B cell (primary cell): ENCODE measurements around the gene TELO2. TPM values are rescaled to one million over a fixed set of nuclear protein-coding genes. Genes with fewer than 3 reads are reported as not detected.

Source experiments
- ATAC-seq: fragments of 200-7000 bp; cut with Tn5 transposase; one replicate; pipeline ENCODE4 v1.10.0; 2021; ENCODE audit warnings: low read depth, mild to moderate bottlenecking, moderate number of reproducible peaks, moderate library complexity
- CTCF ChIA-PET: fragments of 350-600 bp; sonication (Branson Sonifier 250); formaldehyde crosslinking; loops from one replicate; lab custom pipeline; 2021; ENCODE audit warnings: antibody characterized with exemption, inconsistent platforms; lab: Charles Lee
- POLR2A ChIA-PET: fragments of 350-600 bp; sonication (Branson Sonifier 250); formaldehyde crosslinking; loops from one replicate; lab custom pipeline; 2021; ENCODE audit warnings: antibody characterized with exemption; lab: Charles Lee
- DNase-seq: peaks from one replicate; pipeline ENCODE4 v3.0.0; 2013
- H2AFZ ChIP-seq: 2 replicates; pipeline ENCODE4 v1.6.1; 2012; ENCODE audit warnings: mild to moderate bottlenecking, low read depth, low read length; ENCODE audit not compliant: insufficient read depth, poor library complexity, severe bottlenecking
- H3K27ac ChIP-seq, 2 donors: 1 replicate in 1 of 2; 2 replicates in 1 of 2; pipeline ENCODE4 v1.5.1; 2012 to 2013; ENCODE audit warnings: low read length in 2 of 2, mild to moderate bottlenecking in 2 of 2, moderate library complexity in 1 of 2
- H3K27me3 ChIP-seq, 4 experiments: fragments of 200-600 bp in 1 of 4; sonication (generic) in 1 of 4; replicated peaks in 1 of 4; 1 replicate in 2 of 4; 2 replicates in 2 of 4; pipeline versions ENCODE4 v1.6.1 to v1.7.0; 2013 to 2016; ENCODE audit warnings: low read length in 3 of 4, mild to moderate bottlenecking in 2 of 4, mixed read lengths in 1 of 4, moderate library complexity in 1 of 4; ENCODE audit not compliant: insufficient read depth in 4 of 4, control insufficient read depth in 3 of 4; ENCODE audit errors: control extremely low read depth in 1 of 4
- H3K36me3 ChIP-seq, 2 experiments: replicated peaks in 1 of 2; 1 replicate in 1 of 2; 2 replicates in 1 of 2; pipeline versions ENCODE4 v1.6.1 to v1.7.1; 2013; ENCODE audit warnings: low read length in 1 of 2; ENCODE audit not compliant: insufficient read depth in 2 of 2, control insufficient read depth in 1 of 2; ENCODE audit errors: control extremely low read depth in 1 of 2, extremely low read depth in 1 of 2
- H3K4me1 ChIP-seq, 2 donors: fragments of 200-600 bp in 1 of 2; sonication (generic) in 1 of 2; 1 replicate in 1 of 2; 2 replicates in 1 of 2; pipeline versions ENCODE4 v1.5.1 to v1.6.1; 2013 to 2017; ENCODE audit warnings: low read length in 2 of 2; ENCODE audit not compliant: control insufficient read depth in 2 of 2, insufficient read depth in 2 of 2
- H3K4me2 ChIP-seq: replicated peaks from 2 replicates; pipeline ENCODE3; 2012; ENCODE audit warnings: mild to moderate bottlenecking, low read depth, low read length; ENCODE audit not compliant: poor library complexity, severe bottlenecking
- H3K4me3 ChIP-seq, 5 experiments: fragments of 200-600 bp in 1 of 5; sonication (generic) in 1 of 5; 1 replicate in 3 of 5; 2 replicates in 2 of 5; pipeline versions ENCODE4 v1.5.1 to v1.7.0; 2011 to 2016; ENCODE audit warnings: low read length in 4 of 5, mild to moderate bottlenecking in 4 of 5, low read depth in 2 of 5, control low read depth in 1 of 5, moderate library complexity in 1 of 5; ENCODE audit not compliant: insufficient read depth in 1 of 5; ENCODE audit errors: control extremely low read depth in 1 of 5, extremely low read depth in 1 of 5
- H3K79me2 ChIP-seq: fragments of 200-600 bp; sonication (generic); one replicate; pipeline ENCODE4 v1.6.0; 2016; ENCODE audit warnings: low read length; ENCODE audit not compliant: control insufficient read depth, insufficient read depth
- H3K9ac ChIP-seq: fragments of 200-600 bp; sonication (generic); 2 replicates; pipeline ENCODE4 v1.6.1; 2017; ENCODE audit warnings: mild to moderate bottlenecking, low read length, moderate library complexity
- H3K9me3 ChIP-seq, 3 donors: one replicate each; pipeline versions ENCODE4 v1.6.1 to v1.7.1; 2013; ENCODE audit warnings: low read length in 2 of 3; ENCODE audit not compliant: control insufficient read depth in 2 of 3, insufficient read depth in 1 of 3; ENCODE audit errors: control extremely low read depth in 1 of 3
- H4K20me1 ChIP-seq: 2 replicates; pipeline ENCODE4 v1.6.0; 2012; ENCODE audit warnings: mild to moderate bottlenecking, low read length; ENCODE audit not compliant: insufficient read depth, control insufficient read depth, poor library complexity, severe bottlenecking
- H3K27ac Mint-ChIP-seq: one replicate; pipeline ENCODE4 v1.8.0; 2021; ENCODE audit warnings: mixed read lengths
- H3K27me3 Mint-ChIP-seq: one replicate; pipeline ENCODE4 v1.8.0; 2021; ENCODE audit warnings: mixed read lengths
- H3K4me1 Mint-ChIP-seq: one replicate; pipeline ENCODE4 v1.8.0; 2021; ENCODE audit warnings: mixed read lengths
- H3K4me3 Mint-ChIP-seq: one replicate; pipeline ENCODE4 v1.8.0; 2021; ENCODE audit warnings: mixed read lengths
- H3K9me3 Mint-ChIP-seq: one replicate; pipeline ENCODE4 v1.8.0; 2022; ENCODE audit warnings: mixed read lengths; ENCODE audit not compliant: insufficient read depth
- EZH2 ChIP-seq: IDR thresholded peaks from 2 replicates; pipeline ENCODE4 v1.6.1; 2012; ENCODE audit warnings: borderline replicate concordance, low read depth, mild to moderate bottlenecking, moderate library complexity, low read length; ENCODE audit not compliant: insufficient read depth, poor library complexity, severe bottlenecking
- WGBS: methylation state at CpG from one replicate; pipeline ENCODE4 v1.1.5; 2013; ENCODE audit warnings: missing lambda C conversion rate; ENCODE audit not compliant: insufficient coverage; 5-methylcytosine and 5-hydroxymethylcytosine counted together
- intact Hi-C: fragments of 100-400 bp; cut with micrococcal nuclease; formaldehyde crosslinking; loops from one replicate; pipeline ENCODE4 v1.10.0; 2022
- polyA plus RNA-seq: library from polyadenylated mRNA; depleted of rRNA; stranded (reverse); fragments of >200 nt; gene quantifications from 2 replicates; pipeline ENCODE4 v1.2.3, GENCODE V29; 2012
- total RNA-seq, 2 donors: library from RNA; stranded (reverse); fragments of 120-200 nt in 1 of 2; gene quantifications; 1 replicate in 1 of 2; 2 replicates in 1 of 2; pipeline versions ENCODE4 v1.2.3 to v1.2.4, GENCODE V29; 2013 to 2022
- TF ChIP-seq, protein P1 (sequence below): fragments of 200-600 bp; IDR thresholded peaks from one replicate; pipeline ENCODE4 v1.8.0; 2022; ENCODE audit warnings: antibody characterized with exemption, mild to moderate bottlenecking

The TELO2 gene
- total and polyA plus RNA-seq, 2 donors (not counting 1 experiment from before 2014, with no cell fraction given) = 81.9 to 136 TPM

DNA sequence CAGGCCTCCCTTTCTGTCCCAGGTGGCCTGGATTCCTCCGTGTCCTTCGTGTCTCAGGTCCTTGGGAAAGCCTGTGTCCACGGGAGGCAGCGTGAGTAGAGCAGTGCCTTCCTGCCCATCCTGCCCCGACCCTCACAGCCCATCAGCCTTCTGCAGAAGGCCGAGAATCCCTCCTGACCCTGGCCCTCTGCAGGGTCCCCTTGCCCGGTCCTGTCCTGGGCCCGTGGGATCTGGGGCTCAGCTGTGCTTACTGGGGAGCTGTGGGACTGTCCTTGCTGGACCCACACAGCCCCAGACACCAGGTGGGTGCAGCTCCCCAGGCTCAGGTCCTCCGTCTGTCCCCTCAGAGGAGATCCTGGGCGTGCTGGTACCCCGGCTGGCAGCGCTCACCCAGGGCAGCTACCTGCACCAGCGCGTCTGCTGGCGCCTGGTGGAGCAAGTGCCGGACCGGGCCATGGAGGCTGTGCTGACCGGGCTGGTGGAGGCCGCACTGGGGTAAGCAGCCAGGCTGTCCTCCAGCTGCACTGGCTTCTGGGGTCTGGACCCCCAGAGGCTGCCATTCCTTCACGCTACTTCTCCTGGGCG lies 3.9 kb downstream of the TELO2 start:
- H3K9ac ChIP-seq = no peak overlapping the region
- peaks cover 59% of the 10 kb centered on the region for H3K79me2 ChIP-seq
- no peak overlapping the region for H3K4me3 ChIP-seq
- peaks cover 17 to 24% of the 10 kb centered on the region in 2 donors for H3K4me1 ChIP-seq
- WGBS = 98% methylated on average over 21 of the region's 21 CpGs
- Mint-ChIP-seq H3K4me1 (peaks cover 17% of the 10 kb centered on the region), H3K27ac (no peak overlapping the region), H3K9me3 (no peaks in the 10 kb centered on the region), H3K4me3 (peak overlapping the region; percentile 32), H3K27me3 (no peaks in the 10 kb centered on the region)
- no peak overlapping the region for H3K27ac ChIP-seq
- H3K4me2 ChIP-seq = no peak overlapping the region
- peaks cover 50% of the 10 kb centered on the region for H4K20me1 ChIP-seq
- ATAC-seq (no peak), DNase-seq (no peak)
- no peaks in the 10 kb centered on the region for H3K9me3 ChIP-seq
- ChIA-PET POLR2A (no interaction called here), CTCF (interaction anchor here (0.8 kb wide), 1 partner anchor 38 kb away, joined by 3 read pairs; no protein-coding TSS in a partner anchor)
- no peaks in the 10 kb centered on the region for H3K27me3 ChIP-seq
- H2AFZ ChIP-seq = no peak overlapping the region
- H3K36me3 ChIP-seq = peaks cover 0 to 60% of the 10 kb centered on the region in 2 experiments
- TF ChIP-seq, protein P1, sequence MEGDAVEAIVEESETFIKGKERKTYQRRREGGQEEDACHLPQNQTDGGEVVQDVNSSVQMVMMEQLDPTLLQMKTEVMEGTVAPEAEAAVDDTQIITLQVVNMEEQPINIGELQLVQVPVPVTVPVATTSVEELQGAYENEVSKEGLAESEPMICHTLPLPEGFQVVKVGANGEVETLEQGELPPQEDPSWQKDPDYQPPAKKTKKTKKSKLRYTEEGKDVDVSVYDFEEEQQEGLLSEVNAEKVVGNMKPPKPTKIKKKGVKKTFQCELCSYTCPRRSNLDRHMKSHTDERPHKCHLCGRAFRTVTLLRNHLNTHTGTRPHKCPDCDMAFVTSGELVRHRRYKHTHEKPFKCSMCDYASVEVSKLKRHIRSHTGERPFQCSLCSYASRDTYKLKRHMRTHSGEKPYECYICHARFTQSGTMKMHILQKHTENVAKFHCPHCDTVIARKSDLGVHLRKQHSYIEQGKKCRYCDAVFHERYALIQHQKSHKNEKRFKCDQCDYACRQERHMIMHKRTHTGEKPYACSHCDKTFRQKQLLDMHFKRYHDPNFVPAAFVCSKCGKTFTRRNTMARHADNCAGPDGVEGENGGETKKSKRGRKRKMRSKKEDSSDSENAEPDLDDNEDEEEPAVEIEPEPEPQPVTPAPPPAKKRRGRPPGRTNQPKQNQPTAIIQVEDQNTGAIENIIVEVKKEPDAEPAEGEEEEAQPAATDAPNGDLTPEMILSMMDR = no peak
- no peak for TF ChIP-seq EZH2
- intact Hi-C loops = no loop called here

DNA sequence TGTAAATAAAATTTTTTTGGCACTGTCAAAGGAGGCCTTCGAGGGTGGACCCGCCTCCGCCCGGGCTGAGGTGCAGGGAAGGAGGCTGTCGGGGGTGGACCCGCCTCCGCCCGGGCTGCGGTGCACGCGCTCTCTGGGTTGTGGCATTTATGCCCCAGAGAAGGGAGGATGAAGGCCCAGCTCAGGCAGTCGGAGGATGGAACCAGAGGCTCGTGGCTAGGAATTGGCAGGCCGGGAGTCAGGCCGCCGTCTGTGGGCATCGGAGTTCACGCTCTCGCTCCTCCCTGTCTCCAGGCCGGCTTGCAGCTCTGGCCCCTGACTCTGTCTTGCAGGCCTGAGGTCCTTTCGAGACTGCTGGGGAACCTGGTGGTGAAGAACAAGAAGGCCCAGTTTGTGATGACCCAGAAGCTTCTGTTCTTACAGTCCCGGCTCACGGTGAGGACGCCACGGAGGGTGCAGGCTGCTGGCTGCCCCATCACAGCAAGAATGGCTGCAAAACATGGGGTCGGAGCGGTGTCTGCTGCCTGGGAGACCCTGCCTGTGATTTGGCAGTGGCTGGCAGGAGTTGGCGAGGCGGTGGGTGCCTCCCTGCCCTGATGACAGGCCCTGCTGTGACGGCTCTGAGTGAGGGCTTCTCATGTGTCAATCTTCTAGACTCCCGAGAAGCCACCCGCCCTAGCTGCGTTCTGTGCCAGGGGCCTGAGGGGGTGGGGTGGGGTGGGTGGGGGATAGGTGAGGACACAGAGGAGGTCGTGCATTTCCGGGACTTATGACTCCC lies 5.9 kb downstream of the TELO2 start:
- ATAC-seq (no peak), DNase-seq (no peak)
- H3K4me3 ChIP-seq = no peak overlapping the region
- H3K27me3 ChIP-seq = no peaks in the 10 kb centered on the region
- no peak overlapping the region for H3K27ac Mint-ChIP-seq
- H3K4me2 ChIP-seq = no peak overlapping the region
- TF ChIP-seq EZH2 = no peak
- TF ChIP-seq, protein P1 = no peak
- H2AFZ ChIP-seq = no peak overlapping the region
- H3K4me3 Mint-ChIP-seq = no peak overlapping the region
- H3K4me1 ChIP-seq = peaks cover 6 to 10% of the 10 kb centered on the region in 2 donors
- peaks cover 45% of the 10 kb centered on the region for H4K20me1 ChIP-seq
- H3K27ac ChIP-seq = no peak overlapping the region
- H3K4me1 Mint-ChIP-seq = peaks cover 5% of the 10 kb centered on the region
- ChIA-PET POLR2A (no interaction called here), CTCF (interaction anchor here (1.1 kb wide), 1 partner anchor 70 kb away, joined by 4 read pairs; no protein-coding TSS in a partner anchor)
- WGBS = 97% methylated on average over 35 of the region's 35 CpGs
- H3K9me3 Mint-ChIP-seq = no peaks in the 10 kb centered on the region
- intact Hi-C loops = no loop called here
- H3K36me3 ChIP-seq = peaks cover 0 to 77% of the 10 kb centered on the region in 2 experiments
- peaks cover 0 to 6% (median 0%) of the 10 kb centered on the region in 3 donors for H3K9me3 ChIP-seq
- H3K9ac ChIP-seq = no peak overlapping the region
- peaks cover 47% of the 10 kb centered on the region for H3K79me2 ChIP-seq
- H3K27me3 Mint-ChIP-seq = no peaks in the 10 kb centered on the region
